Measurements from ENCODE around the gene GNB4. TPM values are rescaled to one million over a fixed set of nuclear protein-coding genes. Genes with fewer than 3 reads are reported as not detected.

GNB4 gene
- total RNA-seq, 1 donor from 2014 or later: 18.7 TPM

GRCh38 chr3:179438841-179439240 lies 12.4 kb downstream of the GNB4 start:
- Mint-ChIP-seq H3K4me1 (no peaks in the 10 kb centered on the region), H3K4me3 (no peak overlapping the region), H3K36me3 (no peaks in the 10 kb centered on the region), H3K27me3 (ENCODE audit: low read depth) (no peaks in the 10 kb centered on the region), H3K27ac (no peak overlapping the region), H3K9me3 (no peaks in the 10 kb centered on the region)
- no peak for DNase-seq (ENCODE audit: low spot score in 2 of 2, unreplicated experiment in 2 of 2)
- no peak for TF ChIP-seq CTCF (IDR thresholded peaks at IDR 0.05; ENCODE audit: unreplicated experiment)

GRCh38 chr3:179436517-179436916 lies 14.8 kb downstream of the GNB4 start:
- no peaks in the 10 kb centered on the region for H3K36me3 Mint-ChIP-seq
- no peak overlapping the region for H3K27ac Mint-ChIP-seq
- H3K4me3 Mint-ChIP-seq: no peak overlapping the region
- no peak for TF ChIP-seq CTCF (IDR thresholded peaks at IDR 0.05; ENCODE audit: unreplicated experiment)
- H3K9me3 Mint-ChIP-seq: no peaks in the 10 kb centered on the region
- no peaks in the 10 kb centered on the region for H3K27me3 Mint-ChIP-seq (ENCODE audit: low read depth)
- peaks cover 6% of the 10 kb centered on the region for H3K4me1 Mint-ChIP-seq
- DNase-seq (ENCODE audit: low spot score in 2 of 2, unreplicated experiment in 2 of 2): no peak

- no peak for TF ChIP-seq CTCF (IDR thresholded peaks at IDR 0.05; ENCODE audit: unreplicated experiment)
- Mint-ChIP-seq H3K27ac (no peak overlapping the region), H3K4me1 (peaks cover 6% of the 10 kb centered on the region), H3K36me3 (no peaks in the 10 kb centered on the region), H3K4me3 (no peak overlapping the region), H3K9me3 (no peaks in the 10 kb centered on the region), H3K27me3 (ENCODE audit: low read depth) (no peaks in the 10 kb centered on the region)
- DNase-seq (ENCODE audit: low spot score in 2 of 2, unreplicated experiment in 2 of 2): no peak
Measured at GRCh38 chr3:179432451-179432850, 18.8 kb downstream of the GNB4 start.

- H3K4me1 Mint-ChIP-seq: peaks cover 6% of the 10 kb centered on the region
- no peak overlapping the region for H3K4me3 Mint-ChIP-seq
- no peaks in the 10 kb centered on the region for H3K27me3 Mint-ChIP-seq (ENCODE audit: low read depth)
- DNase-seq (ENCODE audit: low spot score in 2 of 2, unreplicated experiment in 2 of 2): no peak
- H3K9me3 Mint-ChIP-seq: no peaks in the 10 kb centered on the region
- H3K36me3 Mint-ChIP-seq: no peaks in the 10 kb centered on the region
- H3K27ac Mint-ChIP-seq: no peak overlapping the region
- no peak for TF ChIP-seq CTCF (IDR thresholded peaks at IDR 0.05; ENCODE audit: unreplicated experiment)
Measured at GRCh38 chr3:179432021-179432420, 19.2 kb downstream of the GNB4 start.

DNA sequence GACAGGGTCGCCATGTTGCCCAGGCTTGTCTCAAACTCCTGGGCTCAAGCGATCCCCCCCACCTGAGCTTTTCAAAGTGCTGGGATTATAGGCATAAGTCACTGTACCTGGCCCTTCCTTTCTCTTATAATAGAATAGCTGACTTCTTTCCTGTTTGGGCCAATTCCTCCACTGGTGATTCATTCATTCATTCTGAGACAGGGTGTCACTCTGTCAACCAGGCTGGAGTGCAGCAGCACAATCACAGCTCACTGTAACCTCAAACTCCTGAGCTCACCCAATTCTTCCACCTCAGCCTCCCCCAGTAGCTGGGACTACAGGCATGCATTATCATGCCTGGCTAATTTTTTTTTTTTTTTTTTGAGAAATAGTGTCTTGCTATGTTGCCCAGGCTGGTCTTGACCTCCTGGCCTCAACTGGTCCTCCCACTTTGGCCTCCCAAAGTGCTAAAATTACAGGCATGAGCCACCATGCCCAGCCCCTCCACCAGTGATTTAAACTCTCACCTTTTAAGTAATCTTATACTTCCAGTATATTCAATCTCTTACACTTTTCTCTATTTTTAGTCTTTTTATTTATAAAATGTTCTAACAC lies 20.9 kb downstream of the GNB4 start:
- Mint-ChIP-seq H3K36me3 (no peaks in the 10 kb centered on the region), H3K4me1 (peaks cover 6% of the 10 kb centered on the region), H3K9me3 (no peaks in the 10 kb centered on the region), H3K27me3 (ENCODE audit: low read depth) (no peaks in the 10 kb centered on the region), H3K4me3 (no peak overlapping the region), H3K27ac (no peak overlapping the region)
- TF ChIP-seq CTCF (IDR thresholded peaks at IDR 0.05; ENCODE audit: unreplicated experiment): no peak
- no peak for DNase-seq (ENCODE audit: low spot score in 2 of 2, unreplicated experiment in 2 of 2)
